Heart left ventricle (tissue), 13 donors: ENCODE data around the gene KRT76.

Experiments
- CTCF ChIP-seq, 12 donors: fragments of 200-600 bp; sonication (generic) in 4 of 12; IDR thresholded peaks; one replicate each; pipeline versions ENCODE4 v1.5.0 to v1.8.0; 2018 to 2022; ENCODE audit warnings: antibody characterized with exemption in 12 of 12, mild to moderate bottlenecking in 5 of 12
- POLR2A ChIP-seq, 2 donors: fragments of 450-650 bp; IDR thresholded peaks; one replicate each; pipeline ENCODE4 v1.6.1; 2017; ENCODE audit warnings: antibody characterized with exemption in 2 of 2, mild to moderate bottlenecking in 2 of 2, moderate library complexity in 2 of 2
- donor health status: ischemic (EF 13 %, LVEDD 7.1; RV severe dilation, severe dysfunction).
- donor health status: DM: no; HTN: yes; CAD: no.
- donor health status: DM: no; HTN: no; CAD: no.
- donor health status: ischemic (EF 25% LVEDD 6.9; RV normal size, moderate dysfunction).
- donor health status: ischemic (EF 25% LVEDD 5.7; RV mildly dilated, moderate dysfunction).
- donor health status: ischemic (EF 35%, LVEDD 5.7; RV mildly dilated, moderate dysfunction).
- donor health status: nonischemic (EF 11% LVEDD 7.7; RV severe dilation, severe dysfunction).
- donor health status: DM: yes; HTN: yes; CAD: no.
- donor health status: PGD.
- donor health status: ischemic (EF 29% LVEDD 5.4; RV normal size, mild dysfunction).
- donor health status: nonischemic (EF 23%, LVEDD 6.1; RV moderate dilation, normal function).

DNA sequence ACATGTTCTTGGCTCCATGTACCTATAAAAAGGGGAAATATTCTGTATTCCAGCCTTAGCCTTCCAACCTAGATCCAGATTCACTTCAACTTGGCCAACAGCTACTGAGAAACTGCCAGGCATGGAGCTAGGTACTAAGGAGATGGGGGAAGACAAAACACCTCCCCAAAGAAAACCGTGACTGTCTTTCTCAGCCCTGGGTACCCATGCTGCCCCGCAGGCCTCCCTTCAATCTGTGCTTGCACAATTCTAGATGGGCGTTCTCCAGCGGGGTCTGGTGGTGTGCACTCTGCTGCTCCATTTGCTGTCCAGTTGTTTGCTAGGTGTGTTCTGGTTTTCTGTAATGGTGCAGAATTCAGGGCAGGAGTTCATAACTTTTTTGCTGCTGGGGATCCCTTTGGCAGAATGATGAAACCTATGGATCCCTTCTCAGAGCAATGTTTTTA is 37.6 kb upstream of the KRT76 start:
- no peak for TF ChIP-seq CTCF (IDR thresholded peaks at IDR 0.05)
- TF ChIP-seq POLR2A (IDR thresholded peaks at IDR 0.05) = no peak
